ENCODE data around the gene GPRIN3. TPM values are rescaled to one million over a fixed set of nuclear protein-coding genes. Genes with fewer than 3 reads are reported as not detected.

The GPRIN3 gene
- total and polyA plus RNA-seq, 7 donors = 1.6 to 4.6 (median 1.8) TPM

- H3K9me3 ChIP-seq = no peaks in the 10 kb centered on the region
- TF ChIP-seq EP300 (IDR thresholded peaks at IDR 0.05) (no peak), POLR2AphosphoS5 (IDR thresholded peaks at IDR 0.05) (no peak), POLR2A (IDR thresholded peaks at IDR 0.05) (no peak), CTCF (IDR thresholded peaks at IDR 0.05) (no peak)
- H3K4me3 ChIP-seq = no peak overlapping the region
- H3K27me3 ChIP-seq = no peaks in the 10 kb centered on the region
- no peaks in the 10 kb centered on the region for H3K36me3 ChIP-seq
- DNase-seq = no peak
- WGBS, 2 donors = 18 to 69% methylated on average over 1 of the region's 1 CpG
- no peak overlapping the region for H3K27ac ChIP-seq
- H3K4me1 ChIP-seq = peaks cover 0 to 10% (median 6%) of the 10 kb centered on the region in 4 donors
- intact Hi-C loops (cut with DNase I) = no loop called here
These were observed 90.0 kb downstream of the GPRIN3 start for GRCh38 chr4:89217604-89218003.

- Histone ChIP-seq H3K9me3 (no peaks in the 10 kb centered on the region), H3K27me3 (no peaks in the 10 kb centered on the region), H3K4me3 (no peak overlapping the region), H3K27ac (no peak overlapping the region), H3K4me1 (peaks cover 0 to 12% (median 7%) of the 10 kb centered on the region in 4 donors), H3K36me3 (no peaks in the 10 kb centered on the region)
- intact Hi-C loops (cut with DNase I) = no loop called here
- no peak for DNase-seq
- WGBS, 2 donors = 89 to 93% methylated on average over 1 of the region's 1 CpG
- TF ChIP-seq CTCF (IDR thresholded peaks at IDR 0.05) = no peak
- no peak for TF ChIP-seq POLR2AphosphoS5 (IDR thresholded peaks at IDR 0.05)
- TF ChIP-seq EP300 (IDR thresholded peaks at IDR 0.05) = no peak
- no peak for TF ChIP-seq POLR2A (IDR thresholded peaks at IDR 0.05)
These were observed 90.7 kb downstream of the GPRIN3 start for GRCh38 chr4:89216866-89217265.

GRCh38 chr4:89216422-89216821, 91.2 kb downstream of the GPRIN3 start:
- H3K36me3 ChIP-seq = no peaks in the 10 kb centered on the region
- H3K27me3 ChIP-seq = no peaks in the 10 kb centered on the region
- no peak for DNase-seq
- no peak overlapping the region for H3K27ac ChIP-seq
- no peak overlapping the region for H3K4me3 ChIP-seq
- no peak for TF ChIP-seq POLR2AphosphoS5 (IDR thresholded peaks at IDR 0.05)
- TF ChIP-seq POLR2A (IDR thresholded peaks at IDR 0.05) = no peak
- no peak for TF ChIP-seq EP300 (IDR thresholded peaks at IDR 0.05)
- intact Hi-C loops (cut with DNase I) = no loop called here
- H3K4me1 ChIP-seq = peaks cover 0 to 12% (median 7%) of the 10 kb centered on the region in 4 donors
- no peaks in the 10 kb centered on the region for H3K9me3 ChIP-seq

- DNase-seq = no peak
- Histone ChIP-seq H3K4me3 (no peak overlapping the region), H3K27me3 (no peaks in the 10 kb centered on the region), H3K36me3 (no peaks in the 10 kb centered on the region), H3K27ac (no peak overlapping the region), H3K4me1 (peaks cover 0 to 12% (median 7%) of the 10 kb centered on the region in 4 donors), H3K9me3 (no peaks in the 10 kb centered on the region)
- TF ChIP-seq POLR2A (IDR thresholded peaks at IDR 0.05) (no peak), POLR2AphosphoS5 (IDR thresholded peaks at IDR 0.05) (no peak), EP300 (IDR thresholded peaks at IDR 0.05) (no peak), CTCF (IDR thresholded peaks at IDR 0.05) (no peak)
- 78 to 84% methylated on average over 3 of the region's 3 CpGs for WGBS, 2 donors
- intact Hi-C loops (cut with DNase I) = no loop called here
These were observed 91.9 kb downstream of the GPRIN3 start for GRCh38 chr4:89215736-89216135.

- Histone ChIP-seq H3K4me3 (no peak overlapping the region), H3K9me3 (no peaks in the 10 kb centered on the region), H3K4me1 (peaks cover 0 to 12% (median 7%) of the 10 kb centered on the region in 4 donors), H3K36me3 (no peaks in the 10 kb centered on the region), H3K27ac (no peak overlapping the region), H3K27me3 (no peaks in the 10 kb centered on the region)
- DNase-seq = no peak
- intact Hi-C loops (cut with DNase I) = no loop called here
- 95 to 98% methylated on average over 1 of the region's 1 CpG for WGBS, 2 donors
- TF ChIP-seq POLR2A (IDR thresholded peaks at IDR 0.05) (no peak), CTCF (IDR thresholded peaks at IDR 0.05) (no peak), POLR2AphosphoS5 (IDR thresholded peaks at IDR 0.05) (no peak), EP300 (IDR thresholded peaks at IDR 0.05) (no peak)
These were observed 93.3 kb downstream of the GPRIN3 start for GRCh38 chr4:89214308-89214707.
